GM18502 (cell line): ENCODE data around the gene CRYL1.
A peak's percentile ranks its signal among the peaks of the same experiment; 100 is the strongest.
"Not testable (repeated sequence)": the region's sequence is repeated elsewhere in the genome, so short reads cannot be mapped to it uniquely, and the experiment has no call there.

Experiments
- ATAC-seq: cut with Tn5 transposase; IDR thresholded peaks from one replicate; pipeline ENCODE4 v1.9.1; 2021; ENCODE audit warnings: mild to moderate bottlenecking; ENCODE audit not compliant: unreplicated experiment, poor library complexity

CRYL1 gene

GRCh38 chr13:20462533-20462915, 63.1 kb downstream of the CRYL1 start:
- no peak for ATAC-seq

- no peak for ATAC-seq
Observed at GRCh38 chr13:20461860-20462532, 63.7 kb downstream of the CRYL1 start.

GRCh38 chr13:20461481-20461859, 64.2 kb downstream of the CRYL1 start:
- no peak for ATAC-seq

- no peak for ATAC-seq
Observed at GRCh38 chr13:20460761-20461160, 64.9 kb downstream of the CRYL1 start.

GRCh38 chr13:20457670-20458069, 68.0 kb downstream of the CRYL1 start:
- no peak for ATAC-seq

GRCh38 chr13:20456737-20457136, 68.9 kb downstream of the CRYL1 start:
- ATAC-seq: no peak

- peak; percentile 63 for ATAC-seq
Observed at GRCh38 chr13:20451397-20451796, 74.3 kb downstream of the CRYL1 start.

GRCh38 chr13:20448470-20448869, 77.2 kb downstream of the CRYL1 start:
- ATAC-seq: no peak

- no peak for ATAC-seq
Observed at GRCh38 chr13:20446900-20447299, 78.8 kb downstream of the CRYL1 start.

GRCh38 chr13:20446405-20446804, 79.3 kb downstream of the CRYL1 start:
- ATAC-seq: no peak

GRCh38 chr13:20442798-20443381, 82.8 kb downstream of the CRYL1 start:
- ATAC-seq: no peak

- ATAC-seq: no peak
Observed at GRCh38 chr13:20442375-20442774, 83.3 kb downstream of the CRYL1 start.

- no peak for ATAC-seq
Observed at GRCh38 chr13:20441879-20442278, 83.8 kb downstream of the CRYL1 start.

GRCh38 chr13:20441056-20441455, 84.6 kb downstream of the CRYL1 start:
- no peak for ATAC-seq

GRCh38 chr13:20439261-20439660, 86.4 kb downstream of the CRYL1 start:
- no peak for ATAC-seq

GRCh38 chr13:20438801-20439200, 86.9 kb downstream of the CRYL1 start:
- ATAC-seq: no peak

GRCh38 chr13:20436505-20436904, 89.2 kb downstream of the CRYL1 start:
- no peak for ATAC-seq

GRCh38 chr13:20435616-20436368, 89.9 kb downstream of the CRYL1 start:
- ATAC-seq: no peak

GRCh38 chr13:20434210-20434609, 91.4 kb downstream of the CRYL1 start:
- ATAC-seq: not testable (repeated sequence)

GRCh38 chr13:20431687-20432384, 93.8 kb downstream of the CRYL1 start:
- ATAC-seq: no peak

GRCh38 chr13:20431080-20431479, 94.6 kb downstream of the CRYL1 start:
- no peak for ATAC-seq
